NCI-H1436 treated with DMSO at 0.1 percent for 48 hours (cell line): ENCODE measurements around the gene HSPA12B.

Source experiments
- DNase-seq: peaks from one replicate; lab custom pipeline; 2025; lab: John Stamatoyannopoulos, UW

HSPA12B gene

DNA sequence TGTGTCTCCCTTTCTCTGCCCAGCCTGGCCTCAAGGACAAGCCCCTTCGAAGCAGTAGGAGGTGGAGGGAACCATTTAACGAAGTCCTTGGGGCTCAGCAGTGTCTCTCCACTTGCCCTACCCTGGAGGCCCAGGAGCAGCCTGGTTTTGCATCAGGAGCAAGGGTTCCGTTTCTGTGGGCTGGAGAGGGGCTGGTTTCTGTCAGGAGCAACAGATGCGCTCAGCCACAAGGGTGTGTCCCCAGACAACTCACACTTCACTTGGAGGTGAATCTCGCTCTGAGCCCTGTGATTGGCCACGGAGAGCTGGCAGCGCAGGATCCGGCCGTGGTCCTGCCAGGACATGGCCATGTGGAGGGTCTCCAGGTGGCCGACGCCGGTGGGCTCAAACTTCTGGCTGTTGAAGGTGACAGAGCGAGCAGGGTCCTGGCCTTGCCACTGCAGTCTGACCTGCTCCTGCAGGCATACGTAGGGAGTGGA is 27.0 kb upstream of the HSPA12B start:
- no peak for DNase-seq

DNA sequence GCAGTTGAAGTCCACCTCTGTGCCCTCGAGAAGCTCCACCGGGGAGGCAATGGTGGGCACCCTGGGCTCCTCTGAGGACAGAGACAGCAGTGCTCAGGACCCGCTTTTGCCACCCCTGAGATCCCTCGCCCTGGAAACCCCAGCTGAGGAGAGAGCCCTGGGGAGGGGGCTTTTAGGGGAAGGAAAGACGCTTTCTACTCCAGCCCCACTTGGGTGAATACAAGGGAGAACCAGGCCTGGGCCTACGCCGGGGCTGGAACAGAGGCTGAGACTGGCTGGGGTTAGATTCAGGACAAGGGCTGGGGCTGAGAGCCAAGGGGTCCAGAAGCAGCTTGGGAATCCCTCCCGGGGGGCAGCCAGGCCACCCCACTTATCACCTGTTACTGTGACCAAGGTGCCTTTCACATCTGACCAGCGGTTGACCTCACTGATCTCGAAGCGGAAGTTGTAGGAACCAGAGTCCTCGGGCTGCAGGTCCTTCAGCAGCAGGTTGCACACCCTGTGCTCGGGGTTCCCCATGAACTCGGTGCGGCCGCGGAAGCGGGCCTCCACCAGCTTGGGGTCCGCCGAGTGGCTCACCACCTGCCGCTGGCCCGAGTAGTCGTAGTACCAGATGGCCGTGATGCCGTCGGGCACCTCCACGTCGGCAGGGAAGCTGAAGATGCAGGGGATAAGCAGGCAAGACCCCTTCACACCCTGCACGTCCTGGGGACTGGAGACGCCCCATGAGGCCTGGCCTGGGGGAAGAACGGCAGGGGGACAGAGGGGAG is 26.3 kb upstream of the HSPA12B start:
- DNase-seq = no peak

DNA sequence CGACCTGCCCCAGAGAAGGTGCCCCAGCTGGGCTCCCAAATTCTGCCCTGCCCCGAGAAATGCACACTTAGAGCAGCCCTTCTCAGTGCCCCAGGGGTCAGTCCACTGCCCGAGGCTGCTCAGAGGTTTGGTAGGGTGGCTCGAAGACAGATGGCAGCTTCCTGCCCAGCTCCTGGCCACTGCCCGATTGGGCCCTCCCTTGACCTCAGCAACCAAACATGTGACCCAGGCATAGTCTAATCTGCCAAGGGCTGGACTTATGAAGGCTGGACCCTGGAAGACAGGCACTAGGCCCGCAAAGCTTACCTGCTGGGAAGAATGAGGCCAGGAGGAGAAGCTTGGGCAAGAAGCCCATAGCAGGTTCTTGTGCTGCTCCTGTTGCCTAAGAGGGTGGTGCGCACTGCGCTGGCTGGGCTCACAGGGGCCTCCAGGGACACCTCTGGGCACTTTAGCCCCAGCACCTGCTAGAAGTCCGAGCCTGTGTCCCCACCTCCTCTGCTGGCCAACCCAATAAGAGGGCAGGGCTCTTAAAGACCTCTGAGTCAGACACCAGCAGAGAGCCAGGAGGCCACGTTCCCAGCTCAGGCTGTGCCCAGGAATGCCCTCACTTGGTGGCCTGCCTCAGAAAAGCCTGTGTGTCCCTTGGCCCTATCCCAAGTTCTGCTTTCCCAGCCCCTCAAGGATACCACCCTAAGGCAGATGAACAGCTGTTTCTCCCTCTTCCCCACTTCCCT is 25.5 kb upstream of the HSPA12B start:
- no peak for DNase-seq

DNA sequence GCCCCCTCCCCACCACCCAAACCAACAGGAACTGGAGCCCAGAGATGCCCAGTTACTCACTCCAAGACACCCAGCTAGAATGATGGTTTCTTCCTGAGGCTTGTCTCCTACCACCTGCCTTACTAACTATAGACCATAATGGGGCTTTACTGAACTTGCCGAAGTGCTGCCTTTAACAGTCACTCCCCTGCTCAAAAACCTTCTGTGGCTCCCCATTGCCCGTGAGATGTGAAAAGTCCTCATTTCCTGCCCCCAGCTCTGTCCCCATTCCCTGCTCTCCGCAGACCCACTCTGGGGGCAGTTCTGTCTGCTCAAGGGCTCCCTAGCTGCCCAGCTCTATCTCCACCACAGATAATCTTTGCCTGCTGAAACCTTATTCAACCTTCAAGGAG is 25.0 kb upstream of the HSPA12B start:
- DNase-seq = no peak

DNA sequence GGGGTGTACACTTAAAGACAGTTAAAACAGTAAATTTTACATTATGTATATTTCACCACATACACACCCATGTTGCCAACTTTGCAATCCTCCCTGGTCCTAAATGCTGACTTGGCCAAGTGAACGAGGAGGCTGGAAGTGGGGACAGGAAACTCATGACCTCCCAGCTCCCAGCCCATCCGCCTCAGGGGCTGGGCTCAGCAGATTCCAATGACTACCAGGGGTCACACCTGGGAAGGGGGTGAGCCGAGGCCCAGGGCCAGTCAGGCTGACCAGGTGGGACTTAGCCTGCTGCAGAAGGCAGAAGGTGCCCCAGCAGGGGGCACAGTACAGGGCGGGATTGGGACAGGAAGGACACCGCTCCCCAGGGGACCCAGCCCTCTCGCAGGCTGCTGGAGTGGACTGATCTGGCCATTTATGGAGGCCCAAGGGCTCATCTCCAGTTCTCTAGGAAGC is 22.4 kb upstream of the HSPA12B start:
- DNase-seq = no peak

DNA sequence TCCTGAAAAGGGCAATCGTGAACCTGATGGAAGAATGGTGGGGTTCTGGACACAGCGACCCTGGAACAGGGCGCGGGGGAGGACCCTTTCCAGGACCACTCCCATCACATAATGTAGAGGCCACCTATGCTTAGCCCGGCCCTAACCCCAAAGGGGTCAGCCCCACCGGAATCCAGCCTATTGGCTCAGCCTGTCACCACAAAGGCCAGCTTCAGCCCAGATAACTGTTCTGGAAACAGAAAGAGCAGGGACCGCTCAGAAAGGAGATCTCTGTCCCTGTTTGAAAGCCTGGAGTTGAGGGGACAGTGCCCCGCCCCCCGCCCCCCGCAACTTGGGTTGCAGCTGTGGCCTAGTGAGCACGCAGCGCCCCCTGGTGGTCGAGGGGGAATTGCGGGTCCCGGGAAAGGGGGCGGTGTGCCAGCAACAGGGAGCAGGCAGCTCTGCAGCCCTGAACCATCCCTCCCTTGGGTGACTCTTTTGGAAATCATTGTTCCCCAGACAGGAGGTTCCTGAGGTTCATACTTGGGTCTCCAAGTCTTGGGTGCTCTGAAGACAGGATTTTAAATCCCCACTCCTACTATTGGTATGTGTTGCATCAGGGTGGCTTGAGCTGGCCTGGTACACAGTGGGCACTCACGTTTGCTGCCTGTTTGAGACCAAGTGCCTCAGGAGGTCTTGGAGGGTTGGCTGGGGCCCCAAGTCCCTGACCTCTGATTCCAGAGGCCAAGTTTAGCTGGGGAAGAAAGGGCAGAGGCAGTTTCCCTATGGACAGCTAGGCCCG is 21.6 kb upstream of the HSPA12B start:
- DNase-seq = no peak

DNA sequence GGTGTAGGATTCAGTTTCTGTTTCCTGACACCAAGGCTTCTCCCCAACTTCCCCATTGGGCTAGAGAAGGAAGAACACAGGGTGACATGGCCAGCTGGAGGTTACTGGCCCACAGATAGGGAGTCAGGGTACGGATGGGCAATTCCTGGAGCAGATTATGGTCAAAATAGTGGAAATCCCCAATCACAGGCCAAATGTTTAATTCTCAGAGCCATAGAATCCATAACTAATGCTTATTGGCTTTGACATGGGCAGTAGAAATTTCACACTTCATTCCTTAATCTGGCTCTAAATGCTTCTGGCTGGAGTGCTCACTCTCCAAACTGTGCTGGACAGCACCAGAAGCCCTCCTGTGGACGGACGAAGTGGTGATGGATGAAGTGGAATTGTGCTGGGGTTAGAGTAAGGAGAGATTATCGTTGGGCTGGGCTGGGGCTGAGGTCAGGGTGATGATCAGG is 21.0 kb upstream of the HSPA12B start:
- DNase-seq = no peak

DNA sequence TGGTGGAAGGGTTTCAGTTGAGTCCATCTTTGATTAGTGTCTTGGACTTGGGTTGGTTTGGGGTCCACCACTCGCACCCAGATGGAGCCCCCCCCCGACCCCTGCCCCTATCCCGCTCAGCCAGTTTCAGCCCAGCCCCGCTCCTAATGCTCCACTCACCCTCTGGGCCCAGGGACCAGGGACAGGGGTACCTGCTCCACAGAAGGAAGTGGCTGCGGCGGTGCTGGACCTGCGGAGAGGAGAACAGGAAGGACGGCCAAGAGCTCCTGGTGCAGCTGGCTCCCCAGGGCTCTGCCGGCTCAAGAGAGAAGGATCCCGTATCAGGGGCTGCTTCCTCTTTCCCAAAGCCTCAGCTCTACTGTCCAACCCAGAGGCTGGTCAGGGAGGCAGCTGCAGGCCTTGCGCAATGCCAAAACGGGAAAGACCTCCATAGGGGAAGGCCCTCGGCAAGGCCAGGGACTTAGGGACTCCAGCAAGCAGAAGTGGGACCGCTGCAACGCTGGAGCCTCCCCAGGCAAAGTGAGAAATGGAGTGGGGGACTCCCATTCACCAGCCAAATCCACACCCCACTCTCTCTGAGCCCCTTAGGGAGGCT is 20.1 kb upstream of the HSPA12B start, which contains the start of gene SIGLEC1:
Gene SIGLEC1, minus strand, starts transcription at position 322 of the 595 bp plus-strand sequence. CDS start 5,472 bp downstream, outside the sequence.
- DNase-seq = no peak

DNA sequence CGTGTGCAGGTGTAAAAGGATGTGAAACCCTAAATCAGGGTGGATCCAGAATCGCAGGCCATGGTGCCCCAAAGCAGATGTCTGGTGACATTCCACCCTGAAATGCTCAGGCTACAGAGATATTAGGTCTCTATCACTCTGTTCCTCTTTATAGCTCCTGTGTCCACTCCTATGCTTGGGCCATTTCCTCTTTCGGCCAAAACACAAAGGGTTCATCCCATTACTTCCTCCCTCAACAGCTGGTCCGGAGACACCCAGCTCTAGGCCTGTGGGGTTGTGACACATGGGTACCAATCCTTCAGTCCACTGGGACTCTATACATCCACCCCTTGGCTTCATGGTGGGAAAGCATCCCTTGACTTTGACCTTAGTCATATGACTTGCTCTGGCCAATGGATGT is 18.4 kb upstream of the HSPA12B start:
- DNase-seq = no peak

DNA sequence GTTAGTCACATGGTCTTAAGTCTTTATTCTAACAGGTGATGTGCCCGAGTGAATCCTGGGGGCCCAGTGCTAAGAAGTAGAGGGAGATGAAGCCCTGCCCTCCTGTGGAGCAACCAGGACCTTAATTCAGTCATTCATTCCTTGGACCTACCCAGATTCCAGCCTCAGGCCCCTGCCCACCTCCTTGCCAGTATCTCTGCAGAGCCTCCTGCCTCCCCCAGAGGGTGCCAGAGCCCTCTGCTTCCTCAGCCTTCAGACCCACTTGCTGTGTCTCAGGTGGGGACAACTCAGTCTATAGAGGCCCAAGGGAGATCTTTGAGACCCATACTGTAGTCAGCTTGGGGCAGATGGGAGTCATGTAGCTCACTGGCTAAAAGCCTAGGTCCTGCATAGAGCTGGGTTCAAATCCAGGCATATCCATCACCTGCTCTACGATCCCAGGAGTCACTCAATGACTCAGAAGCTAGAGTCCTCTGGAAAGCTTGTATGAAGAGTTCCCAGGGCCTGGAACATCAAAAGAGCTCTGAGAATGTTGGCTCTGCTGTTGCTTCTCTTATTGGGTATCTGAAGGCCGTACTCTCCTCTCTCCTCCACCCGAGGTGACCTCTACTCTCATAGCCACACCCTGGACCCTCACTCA is 16.2 kb upstream of the HSPA12B start:
- no peak for DNase-seq

DNA sequence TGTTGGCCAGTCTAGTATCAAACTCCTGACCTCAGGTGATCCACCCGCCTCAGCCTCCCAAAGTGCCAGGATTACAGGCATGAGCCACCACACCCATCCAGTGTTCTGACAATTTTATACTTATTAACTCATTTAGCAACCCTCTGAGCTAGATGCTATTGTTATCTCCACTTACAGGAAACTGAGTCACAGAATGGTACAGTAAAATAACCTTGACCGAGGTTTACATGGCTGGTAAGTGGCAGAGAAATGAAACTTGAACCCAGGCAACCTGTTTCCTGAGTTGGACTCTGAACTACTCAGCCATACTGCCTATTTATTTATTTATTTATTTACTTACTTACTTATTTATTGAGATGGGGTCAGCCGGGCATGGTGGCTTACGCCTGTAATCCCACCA is 13.4 kb upstream of the HSPA12B start:
- DNase-seq = no peak

DNA sequence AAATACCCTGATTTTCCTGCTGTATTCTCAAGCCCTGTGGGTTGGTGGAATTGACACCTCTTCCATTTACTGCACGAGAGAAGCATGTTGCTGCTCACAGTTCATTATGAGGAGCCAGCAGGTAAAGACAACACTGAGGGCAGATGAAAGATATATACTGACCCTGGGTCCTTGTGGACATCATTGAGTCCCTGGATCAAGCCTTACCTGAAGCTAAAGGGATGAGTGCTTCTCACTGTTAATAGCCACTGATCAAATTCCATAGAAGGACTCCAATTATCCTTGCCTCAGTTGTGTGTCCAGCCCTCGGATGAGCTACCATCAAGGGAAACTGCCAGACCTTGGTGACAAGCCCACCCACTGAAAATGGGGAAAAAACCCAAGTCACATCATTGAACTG is 12.4 kb upstream of the HSPA12B start:
- DNase-seq = no peak

DNA sequence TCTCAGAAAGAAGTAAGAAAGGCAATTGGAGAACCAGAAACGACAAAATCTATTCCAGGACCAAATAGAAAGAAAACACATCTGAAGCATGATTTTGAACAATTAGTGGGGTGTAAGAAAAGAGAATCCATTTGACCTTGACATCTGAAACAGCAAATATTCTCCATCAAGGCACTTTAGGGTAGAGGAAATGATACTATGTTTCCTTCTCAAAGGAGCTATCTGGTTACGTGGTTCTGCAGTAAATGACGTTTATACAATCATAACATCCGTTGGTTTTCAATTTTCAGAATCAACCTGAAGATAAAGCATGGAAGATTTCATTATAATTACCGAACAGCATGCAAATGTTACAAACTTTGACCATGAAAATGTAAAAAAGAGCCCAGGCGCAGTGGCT is 11.9 kb upstream of the HSPA12B start:
- no peak for DNase-seq

DNA sequence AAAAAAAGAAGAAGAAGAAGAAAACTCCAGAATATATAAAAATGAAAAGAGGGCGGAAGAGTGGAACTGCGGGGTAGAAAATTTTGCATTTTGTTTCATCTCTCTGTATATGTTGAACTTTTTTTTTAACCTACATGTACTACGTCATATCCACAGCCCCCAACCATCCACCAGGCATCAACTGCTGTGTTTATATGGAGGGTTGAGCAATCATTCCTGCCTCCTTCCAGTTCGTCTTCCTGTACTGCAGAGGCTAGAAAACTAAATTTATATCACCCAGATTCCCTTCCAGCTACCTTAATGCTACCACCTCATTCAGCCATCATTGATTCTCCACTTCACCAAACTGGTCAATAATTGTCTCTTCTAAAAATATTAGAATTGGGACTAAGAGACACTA is 10.6 kb upstream of the HSPA12B start:
- DNase-seq = no peak

DNA sequence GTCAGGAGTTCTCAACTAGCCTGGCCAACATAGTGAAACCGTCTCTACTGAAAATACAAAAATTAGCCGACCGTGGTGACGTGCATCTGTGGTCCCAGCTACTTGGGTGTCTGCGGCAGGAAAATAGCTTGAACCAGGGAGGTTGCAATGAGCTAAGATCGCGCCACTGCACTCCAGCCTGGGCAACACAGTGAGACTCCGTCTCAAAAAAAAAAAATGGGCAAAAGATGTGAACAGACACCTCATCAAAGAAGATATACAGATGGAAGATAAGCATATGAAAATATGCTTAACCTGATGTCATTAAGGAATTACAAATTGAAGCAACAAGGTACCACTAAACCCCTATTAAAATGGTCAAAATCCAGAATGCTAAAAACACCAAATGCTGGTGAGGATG is 9.2 kb upstream of the HSPA12B start:
- no peak for DNase-seq

DNA sequence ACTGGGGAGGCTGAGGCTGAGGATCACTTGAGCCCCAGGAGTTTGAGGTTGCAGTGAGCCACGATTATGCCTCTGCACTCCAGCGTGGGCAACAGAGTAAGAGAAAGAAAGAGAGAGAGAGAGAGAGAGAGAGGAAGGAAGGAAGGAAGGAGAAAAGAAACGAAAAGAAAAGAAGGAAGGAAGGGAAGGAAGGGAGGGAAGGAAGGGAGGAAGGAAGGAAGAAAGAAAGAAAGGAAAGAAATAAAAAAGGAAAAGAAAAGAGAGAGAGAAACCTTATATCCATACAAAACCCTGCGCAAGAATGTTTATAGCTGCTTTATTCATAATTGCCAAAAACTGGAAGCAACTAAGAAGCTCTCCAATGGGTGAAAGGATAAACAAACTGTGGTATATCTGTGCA is 8.1 kb upstream of the HSPA12B start:
- no peak for DNase-seq

DNA sequence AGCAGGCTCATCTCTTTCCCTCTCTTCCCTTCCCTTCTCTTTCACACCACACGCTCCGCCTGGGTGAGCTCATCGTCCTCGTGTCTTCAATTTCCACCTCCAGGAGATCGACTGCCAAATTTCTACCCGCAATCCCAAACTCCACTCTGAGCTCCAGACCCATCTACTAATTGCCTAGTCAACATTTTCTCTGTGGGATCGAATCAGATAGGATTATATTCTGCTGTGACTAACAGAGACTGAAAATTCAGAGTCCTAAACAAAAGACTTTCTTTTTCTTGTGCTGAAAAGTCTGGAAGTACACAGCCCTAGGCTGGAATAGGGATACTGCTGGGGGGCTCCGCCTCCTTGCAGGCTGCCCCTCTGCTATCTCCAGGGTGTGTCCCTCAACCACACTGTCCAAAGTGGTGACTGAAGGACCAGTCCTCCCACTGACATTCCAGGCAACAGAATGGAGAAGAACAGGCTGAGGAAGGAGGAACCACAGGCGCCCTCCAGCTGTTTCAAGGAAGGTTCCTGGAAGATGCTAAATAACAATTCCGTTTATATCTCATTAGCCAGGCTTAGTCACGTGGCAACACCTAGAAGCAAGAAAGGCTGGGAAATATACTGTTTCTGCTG is 5.0 kb upstream of the HSPA12B start:
- DNase-seq = no peak

DNA sequence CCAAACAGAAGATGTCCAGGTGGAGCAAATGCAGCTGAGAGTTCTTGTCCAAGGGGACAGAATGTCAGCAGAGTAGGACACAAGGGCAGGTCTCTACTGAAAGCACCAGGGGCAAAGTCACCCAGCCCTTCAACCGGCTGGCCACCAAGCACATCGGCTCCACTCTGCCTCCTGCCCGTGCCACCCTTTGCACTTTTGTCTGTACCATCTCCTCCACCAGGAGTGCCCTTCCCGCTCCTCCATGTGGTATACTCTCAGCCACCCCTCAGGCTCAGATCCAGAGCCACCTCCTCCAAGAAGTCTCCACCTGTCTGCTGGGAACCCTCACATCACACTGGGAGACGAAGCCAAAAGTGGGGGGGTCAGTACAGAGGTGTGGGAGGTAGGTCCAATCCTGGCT is 4.1 kb upstream of the HSPA12B start:
- no peak for DNase-seq

DNA sequence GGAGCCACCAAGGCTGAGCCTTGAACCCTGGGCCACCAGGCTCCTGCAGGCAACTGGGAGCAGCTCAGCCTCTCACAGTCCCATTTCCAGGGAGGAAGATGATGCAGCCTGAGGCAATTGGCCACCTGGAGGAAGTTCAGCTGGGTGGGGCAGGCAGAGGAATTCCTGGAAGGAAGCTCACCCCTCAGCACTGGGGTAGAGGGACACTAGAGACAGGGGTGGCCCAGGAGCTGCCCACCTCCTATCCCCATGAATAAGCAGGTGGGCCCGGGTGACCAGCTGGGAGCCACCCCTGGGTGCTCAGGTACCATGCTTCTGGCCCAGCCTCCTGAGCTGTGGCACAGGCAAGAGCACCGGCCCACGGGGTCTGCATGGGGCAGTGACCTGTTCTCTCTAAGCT is 3.6 kb upstream of the HSPA12B start:
- DNase-seq = no peak

DNA sequence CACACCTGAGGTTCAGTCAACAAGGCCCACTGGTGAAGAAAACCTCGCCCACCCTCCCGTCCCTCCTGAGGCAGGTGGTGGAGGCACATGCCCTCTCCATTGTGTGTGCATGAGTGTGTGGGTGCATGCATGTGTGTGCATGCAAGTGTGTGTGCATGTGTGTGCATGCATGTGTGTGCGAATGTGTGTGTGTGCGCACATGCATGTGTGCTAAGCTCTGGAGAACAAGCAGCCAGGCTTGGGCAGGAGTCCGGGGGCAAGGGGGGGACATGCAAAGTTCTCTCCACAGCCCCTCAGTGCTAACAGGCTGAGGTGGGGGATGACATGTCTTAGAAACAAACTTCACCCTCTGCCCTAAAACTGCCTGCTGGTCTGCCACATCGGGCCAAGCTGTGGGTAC is 3.1 kb upstream of the HSPA12B start:
- DNase-seq = no peak
